Heart right ventricle (tissue), 16 donors: Measurements from ENCODE around the gene NACC2. TPM values are rescaled to one million over a fixed set of nuclear protein-coding genes. Genes with fewer than 3 reads are reported as not detected.

Experiments
- ATAC-seq, 8 donors: fragments of 200-7000 bp; cut with Tn5 transposase; one replicate each; pipeline ENCODE4 v1.9.1; 2020; ENCODE audit warnings: mild to moderate bottlenecking in 8 of 8, moderate library complexity in 8 of 8, moderate number of reproducible peaks in 1 of 8
- DNase-seq, 2 donors: peaks; one replicate each; pipeline ENCODE4 v3.0.0-alpha.2; 2020
- H3K27ac ChIP-seq, 10 donors: fragments of 200-600 bp; sonication (generic) in 2 of 10; one replicate each; pipeline versions ENCODE4 v1.5.0 to v1.8.0; 2020 to 2022; ENCODE audit warnings: mild to moderate bottlenecking in 3 of 10
- H3K27me3 ChIP-seq, 7 donors: fragments of 200-600 bp; one replicate each; pipeline ENCODE4 v1.8.0; 2021 to 2022; ENCODE audit warnings: mild to moderate bottlenecking in 2 of 7
- H3K36me3 ChIP-seq, 9 donors: fragments of 200-600 bp; sonication (generic) in 1 of 9; one replicate each; pipeline versions ENCODE4 v1.5.0 to v1.8.0; 2020 to 2022; ENCODE audit warnings: mild to moderate bottlenecking in 2 of 9
- H3K4me1 ChIP-seq, 9 donors: fragments of 200-600 bp; sonication (generic) in 1 of 9; one replicate each; pipeline versions ENCODE4 v1.5.0 to v1.8.0; 2020 to 2022; ENCODE audit warnings: mild to moderate bottlenecking in 4 of 9
- H3K4me3 ChIP-seq, 10 donors: fragments of 200-600 bp; sonication (generic) in 2 of 10; one replicate each; pipeline versions ENCODE4 v1.5.0 to v1.8.0; 2020 to 2022; ENCODE audit warnings: mild to moderate bottlenecking in 7 of 10, moderate library complexity in 2 of 10
- H3K9me3 ChIP-seq, 11 donors: fragments of 200-600 bp in 10 of 11; sonication (generic) in 2 of 11; one replicate each; pipeline versions ENCODE4 v1.5.0 to v1.8.0; 2013 to 2022; ENCODE audit warnings: mild to moderate bottlenecking in 2 of 11, control low read depth in 1 of 11, moderate library complexity in 1 of 11
- WGBS, 2 donors: extraction: QIAGEN DNeasy Blood & Tissue Kit; methylation state at CpG; one replicate each; pipeline ENCODE4 v1.1.7; 2013; ENCODE audit warnings: inconsistent platforms in 1 of 2; 5-methylcytosine and 5-hydroxymethylcytosine counted together
- intact Hi-C, 10 donors: fragments of 100-400 bp; cut with DNase I; formaldehyde crosslinking; loops; one replicate each; pipeline versions ENCODE4 v1.11.1 to v1.14.2; 2022
- polyA plus RNA-seq, 2 donors: library from polyadenylated mRNA; stranded (reverse); fragments of 200-250 nt; gene quantifications; one replicate each; pipeline ENCODE4 v1.2.3, GENCODE V29; 2013
- total RNA-seq, 10 donors: library from RNA; stranded (reverse); fragmentation: NEBNext Ultra II Directional in 3 of 10; extraction: Animal tissue kit (Norgen Biotek cat#: 25700) in 3 of 10; gene quantifications; one replicate each; pipeline versions ENCODE4 v1.2.1 to v1.2.4, GENCODE V29; 2021 to 2023
- TF ChIP-seq, protein P1 (sequence below), 9 donors: fragments of 200-600 bp; sonication (generic) in 2 of 9; IDR thresholded peaks; one replicate each; pipeline versions ENCODE4 v1.5.0 to v1.8.0; 2021 to 2022; ENCODE audit warnings: antibody characterized with exemption in 9 of 9, mild to moderate bottlenecking in 5 of 9, moderate library complexity in 1 of 9
- donor health status: Arrhythmogenic right ventricular cardiomyopathy.
- donor health status: ischemic (EF 13 %, LVEDD 7.1; RV severe dilation, severe dysfunction).
- donor health status: healthy with polysubstance abuse.
- donor health status: DM: no; HTN: yes; CAD: no.
- donor health status: DM: no; HTN: no; CAD: no.
- donor health status: ischemic (EF 25% LVEDD 6.9; RV normal size, moderate dysfunction).
- donor health status: ischemic (EF 25% LVEDD 5.7; RV mildly dilated, moderate dysfunction).
- donor health status: healthy.
- donor health status: DM: yes; HTN: yes; CAD: no.
- donor health status: Ischemic cardiomyopathy.
- donor health status: ischemic (EF 35%, LVEDD 5.7; RV mildly dilated, moderate dysfunction).
- donor health status: nonischemic (EF 11% LVEDD 7.7; RV severe dilation, severe dysfunction).
- donor health status: DM: yes; HTN: yes; CAD: no.
- donor health status: PGD.
- donor health status: ischemic (EF 29% LVEDD 5.4; RV normal size, mild dysfunction).
- donor health status: nonischemic (EF 23%, LVEDD 6.1; RV moderate dilation, normal function).

Gene NACC2
- total and polyA plus RNA-seq, 12 donors, result 15.6 to 55.1 (median 39.7) TPM

DNA sequence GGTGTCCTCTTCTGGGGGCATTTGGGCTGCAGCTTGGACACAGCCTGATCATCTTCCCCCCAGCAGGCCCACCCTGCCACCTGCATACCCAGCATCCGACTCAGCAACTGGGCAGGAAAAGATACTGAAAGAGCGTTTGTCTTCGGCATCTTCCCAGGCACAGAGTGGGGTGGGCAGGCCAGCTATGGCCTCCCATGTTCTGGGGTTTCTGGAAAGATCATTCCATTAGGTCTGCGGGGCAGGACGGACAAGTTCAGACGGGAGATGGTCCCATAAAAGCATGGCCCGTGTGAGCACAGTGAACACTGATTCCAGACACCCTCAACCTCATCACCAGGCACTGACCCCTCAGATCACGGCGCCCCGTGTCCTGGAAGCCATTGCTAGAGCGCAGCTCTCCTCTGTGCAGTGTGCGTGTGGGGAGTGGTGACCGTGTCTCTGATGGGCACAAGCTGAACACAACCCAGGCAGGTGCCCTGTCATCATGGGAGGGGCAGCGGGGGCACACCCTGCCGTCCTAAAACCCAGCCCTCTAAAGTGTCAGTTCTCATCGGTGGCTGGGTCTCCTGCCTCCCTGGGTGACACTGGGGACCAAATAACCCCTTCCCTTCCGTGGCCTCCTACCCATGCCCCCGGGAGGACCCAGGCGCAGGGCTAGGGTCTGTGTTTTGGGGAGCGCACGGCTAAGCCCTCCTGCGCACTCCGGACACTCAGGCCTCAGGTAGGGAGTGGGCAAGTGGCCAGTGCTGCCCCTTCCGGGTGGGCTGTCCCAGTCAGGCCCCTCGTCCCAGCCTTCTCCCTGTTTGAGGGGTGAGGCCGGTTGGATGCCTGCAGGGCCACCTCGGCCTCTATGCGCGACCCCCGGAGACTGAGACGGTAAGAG is 36.8 kb upstream of the NACC2 start:
- H3K27me3 ChIP-seq, result peaks cover 0 to 82% (median 70%) of the 10 kb centered on the region in 7 donors
- TF ChIP-seq, protein P1, sequence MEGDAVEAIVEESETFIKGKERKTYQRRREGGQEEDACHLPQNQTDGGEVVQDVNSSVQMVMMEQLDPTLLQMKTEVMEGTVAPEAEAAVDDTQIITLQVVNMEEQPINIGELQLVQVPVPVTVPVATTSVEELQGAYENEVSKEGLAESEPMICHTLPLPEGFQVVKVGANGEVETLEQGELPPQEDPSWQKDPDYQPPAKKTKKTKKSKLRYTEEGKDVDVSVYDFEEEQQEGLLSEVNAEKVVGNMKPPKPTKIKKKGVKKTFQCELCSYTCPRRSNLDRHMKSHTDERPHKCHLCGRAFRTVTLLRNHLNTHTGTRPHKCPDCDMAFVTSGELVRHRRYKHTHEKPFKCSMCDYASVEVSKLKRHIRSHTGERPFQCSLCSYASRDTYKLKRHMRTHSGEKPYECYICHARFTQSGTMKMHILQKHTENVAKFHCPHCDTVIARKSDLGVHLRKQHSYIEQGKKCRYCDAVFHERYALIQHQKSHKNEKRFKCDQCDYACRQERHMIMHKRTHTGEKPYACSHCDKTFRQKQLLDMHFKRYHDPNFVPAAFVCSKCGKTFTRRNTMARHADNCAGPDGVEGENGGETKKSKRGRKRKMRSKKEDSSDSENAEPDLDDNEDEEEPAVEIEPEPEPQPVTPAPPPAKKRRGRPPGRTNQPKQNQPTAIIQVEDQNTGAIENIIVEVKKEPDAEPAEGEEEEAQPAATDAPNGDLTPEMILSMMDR (IDR thresholded peaks at IDR 0.05), result no peak
- DNase-seq, result no peak
- H3K9me3 ChIP-seq, result no peaks in the 10 kb centered on the region
- H3K27ac ChIP-seq, result no peak overlapping the region
- ATAC-seq, result peak in 1 of 8 donors; percentile 6
- peaks cover 6 to 21% (median 11%) of the 10 kb centered on the region in 9 donors for H3K4me1 ChIP-seq
- intact Hi-C loops, result no loop called here
- H3K4me3 ChIP-seq, result no peak overlapping the region
- 52 to 58% methylated on average over 25 to 31 of the region's 31 CpGs for WGBS, 2 donors
- no peaks in the 10 kb centered on the region for H3K36me3 ChIP-seq

DNA sequence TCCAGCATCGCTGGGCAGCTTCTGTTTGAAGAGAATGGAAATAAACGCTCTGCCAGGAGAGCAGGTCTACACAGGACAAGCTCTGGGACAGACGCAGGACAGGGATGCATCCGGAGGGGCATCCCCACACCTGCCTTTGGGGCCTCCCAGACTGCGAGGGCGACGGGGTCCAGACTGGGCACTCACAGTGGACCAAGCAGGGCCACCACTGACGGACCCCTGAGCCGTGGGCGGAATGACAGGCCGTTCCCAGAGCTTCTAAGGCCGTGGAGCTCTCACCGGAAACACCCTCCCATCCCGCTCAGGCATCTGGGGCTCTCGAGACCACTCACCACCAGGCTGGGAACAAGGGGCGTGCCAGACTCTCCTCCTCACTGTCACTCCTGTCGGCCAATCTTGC is 34.1 kb upstream of the NACC2 start:
- Histone ChIP-seq H3K27me3 (peaks cover 0 to 68% (median 49%) of the 10 kb centered on the region in 7 donors), H3K4me1 (peaks cover 2 to 14% (median 9%) of the 10 kb centered on the region in 9 donors), H3K36me3 (no peaks in the 10 kb centered on the region), H3K4me3 (no peak overlapping the region), H3K27ac (no peak overlapping the region), H3K9me3 (no peaks in the 10 kb centered on the region)
- intact Hi-C loops, result loop anchor here in 7 of 10 donors (10.0 kb wide), 4 partner anchors 264 to 524 kb away; partner anchors contain the start of gene KCNT1 (in 2 of the 7)
- DNase-seq (no peak), ATAC-seq (no peak)
- TF ChIP-seq, protein P1 (IDR thresholded peaks at IDR 0.05), result no peak
- whole genome bisulfite sequencing, 2 donors, result 52 to 61% methylated on average over 17 of the region's 17 CpGs

DNA sequence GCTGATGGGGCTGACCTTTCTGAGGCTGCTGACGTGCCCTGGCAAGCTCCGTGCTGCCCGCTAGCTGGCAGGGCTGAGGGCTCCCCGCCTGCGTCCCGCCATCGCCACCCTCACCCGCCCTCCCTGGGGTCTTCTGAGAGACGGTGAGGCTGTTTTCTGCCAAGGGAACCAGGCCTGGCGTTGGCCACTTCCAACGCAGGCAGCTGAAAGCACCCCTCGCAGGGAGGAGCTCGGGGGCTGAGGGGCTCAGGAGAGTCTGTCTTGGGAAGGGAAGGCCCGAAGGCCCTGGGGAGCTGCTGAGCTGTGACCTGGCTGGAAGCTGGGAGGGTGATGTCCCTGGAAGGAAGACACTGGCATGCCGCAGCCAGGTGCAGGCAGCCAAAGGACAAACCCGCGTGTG is 33.3 kb upstream of the NACC2 start:
- WGBS, 2 donors, result 80 to 83% methylated on average over 17 of the region's 17 CpGs
- DNase-seq, result no peak

DNA sequence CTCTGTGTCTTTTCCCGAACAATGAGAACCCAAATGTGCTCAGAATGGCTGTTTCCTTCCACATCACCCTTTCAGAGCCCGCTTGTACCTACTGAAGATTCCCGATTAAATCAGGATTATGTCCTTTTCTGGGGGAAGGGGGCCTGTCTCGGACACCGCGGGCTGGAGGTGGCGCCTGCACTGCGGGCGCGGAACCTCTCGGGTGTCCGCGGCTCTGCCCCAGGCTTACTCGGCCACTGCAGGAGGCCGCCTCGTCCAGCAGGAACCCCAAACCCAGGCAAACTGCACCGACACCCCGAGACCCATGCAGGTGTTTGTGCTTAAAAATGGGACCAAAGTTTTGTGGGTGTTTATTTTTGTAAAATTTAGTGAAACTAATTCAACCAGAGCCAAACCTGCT is 32.2 kb upstream of the NACC2 start:
- H3K4me3 ChIP-seq, result no peak overlapping the region
- TF ChIP-seq, protein P1 (IDR thresholded peaks at IDR 0.05), result no peak
- WGBS, 2 donors, result 78% methylated on average over 18 of the region's 18 CpGs
- intact Hi-C loops, result loop anchor here in 7 of 10 donors (10.0 kb wide), 4 partner anchors 263 to 523 kb away; partner anchors contain the start of gene KCNT1 (in 2 of the 7)
- H3K4me1 ChIP-seq, result peaks cover 0 to 11% (median 9%) of the 10 kb centered on the region in 9 donors
- ATAC-seq, result no peak
- H3K9me3 ChIP-seq, result no peaks in the 10 kb centered on the region
- H3K27ac ChIP-seq, result no peak overlapping the region
- H3K27me3 ChIP-seq, result peaks cover 0 to 57% (median 33%) of the 10 kb centered on the region in 7 donors
- H3K36me3 ChIP-seq, result no peaks in the 10 kb centered on the region
- DNase-seq, result no peak

More for the DNA sequence above, 33.3 kb upstream of the NACC2 start:
- TF ChIP-seq, protein P1 (IDR thresholded peaks at IDR 0.05), result no peak
- H3K27ac ChIP-seq, result no peak overlapping the region
- H3K4me1 ChIP-seq, result peaks cover 2 to 9% (median 3%) of the 10 kb centered on the region in 9 donors
- no peak for ATAC-seq
- H3K27me3 ChIP-seq, result peaks cover 0 to 66% (median 42%) of the 10 kb centered on the region in 7 donors
- intact Hi-C loops, result loop anchor here in 7 of 10 donors (10.0 kb wide), 4 partner anchors 264 to 524 kb away; partner anchors contain the start of gene KCNT1 (in 2 of the 7)
- no peaks in the 10 kb centered on the region for H3K36me3 ChIP-seq
- no peaks in the 10 kb centered on the region for H3K9me3 ChIP-seq
- H3K4me3 ChIP-seq, result no peak overlapping the region
